ENCODE data around the gene HOXA9.

The HOXA9 gene

GRCh38 chr7:27152816-27153442, 12.4 kb downstream of the HOXA9 start:
- peaks cover 7% of the 10 kb centered on the region for H3K27me3 ChIP-seq (ENCODE audit: control insufficient read depth, insufficient read depth, low read length)
- H3K27ac ChIP-seq (ENCODE audit: low read depth, low read length): peak overlapping the region; percentile 96
- no peak overlapping the region for H3K9ac ChIP-seq (ENCODE audit: low read length)
- H3K4me3 ChIP-seq (ENCODE audit: low read length): peak overlapping the region; percentile 90
- H3K4me1 ChIP-seq (ENCODE audit: control insufficient read depth, insufficient read depth, low read length): peaks cover 16% of the 10 kb centered on the region
- no peaks in the 10 kb centered on the region for H3K36me3 ChIP-seq (ENCODE audit: control insufficient read depth, insufficient read depth, low read length)

GRCh38 chr7:27151931-27152815, 13.2 kb downstream of the HOXA9 start, which contains the start of gene HOXA3:
Gene HOXA3, minus strand, starts transcription at chr7:27152583. Its CDS starts 41,943 bp downstream, at chr7:27110640.
- Histone ChIP-seq H3K36me3 (ENCODE audit: control insufficient read depth, insufficient read depth, low read length) (no peaks in the 10 kb centered on the region), H3K4me1 (ENCODE audit: control insufficient read depth, insufficient read depth, low read length) (peaks cover 20% of the 10 kb centered on the region), H3K27me3 (ENCODE audit: control insufficient read depth, insufficient read depth, low read length) (peaks cover 7% of the 10 kb centered on the region), H3K9ac (ENCODE audit: low read length) (peak within 1 kb of the TSS; percentile 93), H3K27ac (ENCODE audit: low read depth, low read length) (peak within 1 kb of the TSS; percentile 96), H3K4me3 (ENCODE audit: low read length) (peak within 1 kb of the TSS; percentile 90)

- H3K27me3 ChIP-seq (ENCODE audit: control insufficient read depth, insufficient read depth, low read length): peaks cover 7% of the 10 kb centered on the region
- H3K9ac ChIP-seq (ENCODE audit: low read length): peak overlapping the region; percentile 93
Measured at GRCh38 chr7:27151341-27151930, 13.9 kb downstream of the HOXA9 start.

GRCh38 chr7:27150568-27151340, 14.6 kb downstream of the HOXA9 start:
- peak overlapping the region; percentile 93 for H3K9ac ChIP-seq (ENCODE audit: low read length)
- no peaks in the 10 kb centered on the region for H3K36me3 ChIP-seq (ENCODE audit: control insufficient read depth, insufficient read depth, low read length)
- H3K27me3 ChIP-seq (ENCODE audit: control insufficient read depth, insufficient read depth, low read length): peaks cover 7% of the 10 kb centered on the region
- H3K27ac ChIP-seq (ENCODE audit: low read depth, low read length): peak overlapping the region; percentile 96
- peak overlapping the region; percentile 90 for H3K4me3 ChIP-seq (ENCODE audit: low read length)
- H3K4me1 ChIP-seq (ENCODE audit: control insufficient read depth, insufficient read depth, low read length): peaks cover 23% of the 10 kb centered on the region

More at GRCh38 chr7:27151341-27151930, 13.9 kb downstream of the HOXA9 start:
- H3K27ac ChIP-seq (ENCODE audit: low read depth, low read length): peak overlapping the region; percentile 96
- H3K4me3 ChIP-seq (ENCODE audit: low read length): peak overlapping the region; percentile 90
- H3K4me1 ChIP-seq (ENCODE audit: control insufficient read depth, insufficient read depth, low read length): peaks cover 23% of the 10 kb centered on the region
- no peaks in the 10 kb centered on the region for H3K36me3 ChIP-seq (ENCODE audit: control insufficient read depth, insufficient read depth, low read length)

GRCh38 chr7:27149842-27150567, 15.3 kb downstream of the HOXA9 start:
- H3K4me3 ChIP-seq (ENCODE audit: low read length): peak overlapping the region; percentile 90
- peaks cover 17% of the 10 kb centered on the region for H3K4me1 ChIP-seq (ENCODE audit: control insufficient read depth, insufficient read depth, low read length)
- peaks cover 6% of the 10 kb centered on the region for H3K36me3 ChIP-seq (ENCODE audit: control insufficient read depth, insufficient read depth, low read length)
- peaks cover 7% of the 10 kb centered on the region for H3K27me3 ChIP-seq (ENCODE audit: control insufficient read depth, insufficient read depth, low read length)
- peak overlapping the region; percentile 96 for H3K27ac ChIP-seq (ENCODE audit: low read depth, low read length)
- peak overlapping the region; percentile 50 for H3K9ac ChIP-seq (ENCODE audit: low read length)

GRCh38 chr7:27148756-27149641, 16.3 kb downstream of the HOXA9 start:
- Histone ChIP-seq H3K27ac (ENCODE audit: low read depth, low read length) (peak overlapping the region; percentile 87), H3K4me3 (ENCODE audit: low read length) (peak overlapping the region; percentile 75), H3K36me3 (ENCODE audit: control insufficient read depth, insufficient read depth, low read length) (peaks cover 9% of the 10 kb centered on the region), H3K9ac (ENCODE audit: low read length) (peak overlapping the region; percentile 25), H3K27me3 (ENCODE audit: control insufficient read depth, insufficient read depth, low read length) (peaks cover 7% of the 10 kb centered on the region), H3K4me1 (ENCODE audit: control insufficient read depth, insufficient read depth, low read length) (peaks cover 16% of the 10 kb centered on the region)

- Histone ChIP-seq H3K27me3 (ENCODE audit: control insufficient read depth, insufficient read depth, low read length) (peaks cover 7% of the 10 kb centered on the region), H3K27ac (ENCODE audit: low read depth, low read length) (peak overlapping the region; percentile 87), H3K9ac (ENCODE audit: low read length) (peak overlapping the region; percentile 25), H3K4me3 (ENCODE audit: low read length) (peak overlapping the region; percentile 75), H3K4me1 (ENCODE audit: control insufficient read depth, insufficient read depth, low read length) (peaks cover 16% of the 10 kb centered on the region), H3K36me3 (ENCODE audit: control insufficient read depth, insufficient read depth, low read length) (peaks cover 12% of the 10 kb centered on the region)
Measured at GRCh38 chr7:27148031-27148755, 17.1 kb downstream of the HOXA9 start.

- Histone ChIP-seq H3K36me3 (ENCODE audit: control insufficient read depth, insufficient read depth, low read length) (peaks cover 12% of the 10 kb centered on the region), H3K27ac (ENCODE audit: low read depth, low read length) (peak within 1 kb of the TSS; percentile 87), H3K27me3 (ENCODE audit: control insufficient read depth, insufficient read depth, low read length) (peaks cover 3% of the 10 kb centered on the region), H3K4me3 (ENCODE audit: low read length) (peak within 1 kb of the TSS; percentile 75), H3K9ac (ENCODE audit: low read length) (peak within 1 kb of the TSS; percentile 64), H3K4me1 (ENCODE audit: control insufficient read depth, insufficient read depth, low read length) (peaks cover 14% of the 10 kb centered on the region)
Measured at GRCh38 chr7:27147199-27148030, 17.9 kb downstream of the HOXA9 start, which contains the start of gene HOXA6. Gene HOXA6, minus strand, starts transcription at chr7:27147774. Its CDS starts 25 bp downstream, at chr7:27147749.

- H3K9ac ChIP-seq (ENCODE audit: low read length): peak overlapping the region; percentile 64
- H3K4me3 ChIP-seq (ENCODE audit: low read length): peak overlapping the region; percentile 75
- H3K4me1 ChIP-seq (ENCODE audit: control insufficient read depth, insufficient read depth, low read length): peaks cover 14% of the 10 kb centered on the region
- peak overlapping the region; percentile 87 for H3K27ac ChIP-seq (ENCODE audit: low read depth, low read length)
- peaks cover 12% of the 10 kb centered on the region for H3K36me3 ChIP-seq (ENCODE audit: control insufficient read depth, insufficient read depth, low read length)
- H3K27me3 ChIP-seq (ENCODE audit: control insufficient read depth, insufficient read depth, low read length): peaks cover under 1% of the 10 kb centered on the region
Measured at GRCh38 chr7:27146491-27147198, 18.7 kb downstream of the HOXA9 start.

All from rectal smooth muscle tissue (tissue), 1 donor.